GM19324 (cell line): Measurements from ENCODE around the gene LRRC10B.

Experiments used
- ATAC-seq: cut with Tn5 transposase; IDR thresholded peaks from one replicate; pipeline ENCODE4 v1.9.1; 2021; ENCODE audit warnings: mild to moderate bottlenecking, moderate library complexity; ENCODE audit not compliant: unreplicated experiment, low FRiP score

The LRRC10B gene

GRCh38 chr11:61526956-61527731 lies 18.6 kb downstream of the LRRC10B start:
- ATAC-seq = no peak

- ATAC-seq = no peak
Observed at GRCh38 chr11:61528114-61528513, 19.6 kb downstream of the LRRC10B start.

GRCh38 chr11:61529537-61530225 lies 21.1 kb downstream of the LRRC10B start:
- ATAC-seq = no peak

- ATAC-seq = no peak
Observed at GRCh38 chr11:61531044-61531443, 22.5 kb downstream of the LRRC10B start.

- no peak for ATAC-seq
Observed at GRCh38 chr11:61532134-61533038, 23.8 kb downstream of the LRRC10B start.

- no peak for ATAC-seq
Observed at GRCh38 chr11:61533039-61533375, 24.5 kb downstream of the LRRC10B start.

- no peak for ATAC-seq
Observed at GRCh38 chr11:61533401-61533800, 24.9 kb downstream of the LRRC10B start.

- no peak for ATAC-seq
Observed at GRCh38 chr11:61534025-61534932, 25.7 kb downstream of the LRRC10B start.

- ATAC-seq = no peak
Observed at GRCh38 chr11:61534933-61535839, 26.6 kb downstream of the LRRC10B start.

- ATAC-seq = no peak
Observed at GRCh38 chr11:61535998-61536675, 27.6 kb downstream of the LRRC10B start.

GRCh38 chr11:61536676-61537270 lies 28.2 kb downstream of the LRRC10B start:
- ATAC-seq = no peak

GRCh38 chr11:61537326-61537725 lies 28.8 kb downstream of the LRRC10B start:
- ATAC-seq = no peak

GRCh38 chr11:61538636-61538961 lies 30.1 kb downstream of the LRRC10B start:
- ATAC-seq = no peak

GRCh38 chr11:61539006-61539405 lies 30.5 kb downstream of the LRRC10B start:
- no peak for ATAC-seq

GRCh38 chr11:61539831-61540357 lies 31.3 kb downstream of the LRRC10B start:
- ATAC-seq = no peak

GRCh38 chr11:61540528-61540927 lies 32.0 kb downstream of the LRRC10B start:
- no peak for ATAC-seq

GRCh38 chr11:61541598-61541997 lies 33.0 kb downstream of the LRRC10B start:
- ATAC-seq = no peak

- ATAC-seq = no peak
Observed at GRCh38 chr11:61542024-61542461, 33.5 kb downstream of the LRRC10B start.
